ENCODE results near the gene ALDOA.

DNA sequence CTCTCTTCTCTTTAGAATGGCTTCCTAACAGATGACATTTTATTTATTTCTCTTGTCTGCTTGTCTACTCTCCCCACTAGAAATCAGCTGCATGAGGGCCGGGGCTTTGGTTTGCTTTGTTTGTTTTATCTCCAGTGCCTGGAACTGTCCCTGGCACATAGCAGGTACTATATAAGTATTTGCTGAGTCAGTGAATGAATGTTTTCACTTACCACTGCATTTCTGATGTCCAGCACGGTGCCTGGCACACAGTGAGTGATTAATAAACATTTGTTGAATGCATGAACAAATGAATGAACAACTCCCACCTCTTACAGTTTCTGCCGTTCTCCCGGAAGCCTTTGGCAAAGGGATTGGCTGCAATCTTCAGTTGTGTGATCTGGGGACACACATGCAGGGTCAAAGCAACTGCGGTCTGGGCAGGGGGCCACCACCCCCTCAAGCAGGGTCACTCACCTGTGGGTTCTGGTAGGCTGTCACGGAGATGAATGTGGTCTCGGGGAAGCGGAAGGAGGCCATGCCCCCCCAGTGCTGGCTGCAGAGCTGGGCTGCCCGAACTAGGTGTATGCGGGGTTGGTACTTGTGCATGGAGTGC is 22.8 kb downstream of the ALDOA start:
- TF ChIP-seq, protein P1, sequence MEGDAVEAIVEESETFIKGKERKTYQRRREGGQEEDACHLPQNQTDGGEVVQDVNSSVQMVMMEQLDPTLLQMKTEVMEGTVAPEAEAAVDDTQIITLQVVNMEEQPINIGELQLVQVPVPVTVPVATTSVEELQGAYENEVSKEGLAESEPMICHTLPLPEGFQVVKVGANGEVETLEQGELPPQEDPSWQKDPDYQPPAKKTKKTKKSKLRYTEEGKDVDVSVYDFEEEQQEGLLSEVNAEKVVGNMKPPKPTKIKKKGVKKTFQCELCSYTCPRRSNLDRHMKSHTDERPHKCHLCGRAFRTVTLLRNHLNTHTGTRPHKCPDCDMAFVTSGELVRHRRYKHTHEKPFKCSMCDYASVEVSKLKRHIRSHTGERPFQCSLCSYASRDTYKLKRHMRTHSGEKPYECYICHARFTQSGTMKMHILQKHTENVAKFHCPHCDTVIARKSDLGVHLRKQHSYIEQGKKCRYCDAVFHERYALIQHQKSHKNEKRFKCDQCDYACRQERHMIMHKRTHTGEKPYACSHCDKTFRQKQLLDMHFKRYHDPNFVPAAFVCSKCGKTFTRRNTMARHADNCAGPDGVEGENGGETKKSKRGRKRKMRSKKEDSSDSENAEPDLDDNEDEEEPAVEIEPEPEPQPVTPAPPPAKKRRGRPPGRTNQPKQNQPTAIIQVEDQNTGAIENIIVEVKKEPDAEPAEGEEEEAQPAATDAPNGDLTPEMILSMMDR (IDR thresholded peaks at IDR 0.05), result no peak
- TF ChIP-seq POLR2A (IDR thresholded peaks at IDR 0.05), result no peak

All from uterus (tissue), 2 donors.